GM23338 (cell line): ENCODE measurements around the gene EXOC3L4. TPM values are rescaled to one million over a fixed set of nuclear protein-coding genes. Genes with fewer than 3 reads are reported as not detected.

Source experiments
- ATAC-seq: fragments of 200-7000 bp; cut with Tn5 transposase; 3 replicates; pipeline ENCODE4 v1.9.1; 2020
- DNase-seq: peaks from one replicate; pipeline ENCODE4 v3.0.0-alpha.2; 2015; ENCODE audit warnings: low spot score
- H2AFZ ChIP-seq: fragments of 200-600 bp; sonication (generic); 2 replicates; pipeline ENCODE4 v1.8.0; 2016; ENCODE audit warnings: antibody characterized with exemption, mild to moderate bottlenecking, moderate library complexity
- H3F3A ChIP-seq: fragments of 200-600 bp; sonication (generic); replicated peaks from 2 replicates; pipeline ENCODE4 v1.8.0; 2017; ENCODE audit warnings: antibody characterized with exemption, mixed run types, low read depth
- H3K27ac ChIP-seq: fragments of 200-600 bp; sonication (generic); 2 replicates; pipeline ENCODE4 v1.6.1; 2016; ENCODE audit warnings: low read depth
- H3K27me3 ChIP-seq: fragments of 200-600 bp; sonication (generic); 2 replicates; pipeline ENCODE4 v1.8.0; 2016; ENCODE audit warnings: mild to moderate bottlenecking, mixed run types, moderate library complexity; ENCODE audit not compliant: insufficient read depth
- H3K36me3 ChIP-seq: fragments of 200-600 bp; sonication (generic); 2 replicates; pipeline ENCODE4 v1.8.0; 2016; ENCODE audit warnings: mild to moderate bottlenecking; ENCODE audit not compliant: insufficient read depth
- H3K4me1 ChIP-seq: fragments of 200-600 bp; sonication (generic); 2 replicates; pipeline ENCODE4 v1.8.0; 2016; ENCODE audit warnings: mild to moderate bottlenecking, moderate library complexity; ENCODE audit not compliant: insufficient read depth
- H3K4me2 ChIP-seq: fragments of 200-600 bp; sonication (generic); 2 replicates; pipeline ENCODE4 v1.7.1; 2017; ENCODE audit warnings: mixed run types
- H3K4me3 ChIP-seq: fragments of 200-600 bp; sonication (generic); 2 replicates; pipeline ENCODE4 v1.6.1; 2016; ENCODE audit warnings: mixed run types
- H3K79me2 ChIP-seq: fragments of 200-600 bp; sonication (generic); replicated peaks from 2 replicates; pipeline ENCODE4 v1.8.0; 2017; ENCODE audit warnings: mild to moderate bottlenecking; ENCODE audit not compliant: insufficient read depth
- H3K9me2 ChIP-seq: fragments of 200-600 bp; sonication (generic); 2 replicates; pipeline ENCODE4 v1.8.0; 2017; ENCODE audit not compliant: insufficient read depth
- H4K20me1 ChIP-seq: fragments of 200-600 bp; sonication (generic); replicated peaks from 2 replicates; pipeline ENCODE4 v1.8.0; 2017; ENCODE audit warnings: mild to moderate bottlenecking; ENCODE audit not compliant: insufficient read depth
- H3K27ac Mint-ChIP-seq: 2 replicates; pipeline ENCODE4 v1.8.0; 2020; ENCODE audit warnings: inconsistent platforms, mild to moderate bottlenecking, moderate library complexity, mixed read lengths
- H3K27me3 Mint-ChIP-seq: 3 replicates; pipeline ENCODE4 v1.8.0; 2022; ENCODE audit warnings: low read depth, mild to moderate bottlenecking, moderate library complexity, mixed read lengths, inconsistent platforms; ENCODE audit not compliant: insufficient read depth, poor library complexity
- H3K36me3 Mint-ChIP-seq: 3 replicates; pipeline ENCODE4 v1.8.0; 2021; ENCODE audit warnings: low read depth, mild to moderate bottlenecking, inconsistent platforms, moderate library complexity, mixed read lengths
- H3K4me1 Mint-ChIP-seq: 3 replicates; pipeline ENCODE4 v1.8.0; 2020; ENCODE audit warnings: mild to moderate bottlenecking, inconsistent platforms, mixed read lengths
- H3K4me3 Mint-ChIP-seq: 3 replicates; pipeline ENCODE4 v1.8.0; 2021; ENCODE audit warnings: moderate library complexity, mild to moderate bottlenecking, inconsistent platforms, mixed read lengths
- H3K9me3 Mint-ChIP-seq: 3 replicates; pipeline ENCODE4 v1.8.0; 2020; ENCODE audit warnings: moderate library complexity, mild to moderate bottlenecking, inconsistent platforms, mixed read lengths
- CREB1 ChIP-seq: fragments of 250-450 bp; sonication (Bioruptor Pico); IDR thresholded peaks from 2 replicates; pipeline ENCODE4 v1.5.0; 2020; ENCODE audit warnings: low read depth, mild to moderate bottlenecking, moderate library complexity
- EZH2phosphoT487 ChIP-seq: fragments of 200-600 bp; sonication (generic); IDR thresholded peaks from one replicate; pipeline ENCODE4 v1.8.1; 2018; ENCODE audit warnings: antibody characterized with exemption; ENCODE audit not compliant: unreplicated experiment
- JUNB ChIP-seq: IDR thresholded peaks from one replicate; pipeline ENCODE4 v1.6.1; 2016; ENCODE audit warnings: antibody characterized with exemption; ENCODE audit not compliant: unreplicated experiment
- NANOG ChIP-seq: IDR thresholded peaks from 2 replicates; pipeline ENCODE4 v1.6.1; 2016; ENCODE audit warnings: antibody characterized with exemption, borderline replicate concordance
- ZNF331 ChIP-seq: fragments of 250-450 bp; sonication (Bioruptor Pico); IDR thresholded peaks from 2 replicates; pipeline ENCODE4 v1.5.0; 2020; ENCODE audit warnings: low read depth, mild to moderate bottlenecking, moderate library complexity
- polyA plus RNA-seq: library from polyadenylated mRNA; unstranded; fragments of >200 nt; fragmentation: Nextera tagmentation; extraction: Ambion mirVana; gene quantifications from 2 replicates; pipeline ENCODE4 v1.2.1, GENCODE V29; 2016
- total RNA-seq: library from RNA; depleted of rRNA; stranded (reverse); fragments of >200 nt; shearing (Covaris generic); gene quantifications from 2 replicates; pipeline ENCODE4 v1.2.3, GENCODE V29; 2014
- TF ChIP-seq, protein P1 (sequence below), 2 experiments: fragments of 200-600 bp in 1 of 2; sonication (generic) in 1 of 2; conservative IDR thresholded peaks; 2 replicates each; pipeline versions ENCODE4 v1.5.1 to v1.6.1; 2016 to 2017; ENCODE audit warnings: antibody characterized with exemption in 2 of 2, low read depth in 2 of 2, mild to moderate bottlenecking in 2 of 2, moderate library complexity in 1 of 2
- TF ChIP-seq, protein P2 (sequence below): fragments of 250-450 bp; sonication (Bioruptor Pico); IDR thresholded peaks from 2 replicates; pipeline ENCODE4 v1.5.0; 2020; ENCODE audit warnings: mild to moderate bottlenecking, moderate library complexity

The EXOC3L4 gene
- total and polyA plus RNA-seq, 2 experiments from 2014 or later = not detected

DNA sequence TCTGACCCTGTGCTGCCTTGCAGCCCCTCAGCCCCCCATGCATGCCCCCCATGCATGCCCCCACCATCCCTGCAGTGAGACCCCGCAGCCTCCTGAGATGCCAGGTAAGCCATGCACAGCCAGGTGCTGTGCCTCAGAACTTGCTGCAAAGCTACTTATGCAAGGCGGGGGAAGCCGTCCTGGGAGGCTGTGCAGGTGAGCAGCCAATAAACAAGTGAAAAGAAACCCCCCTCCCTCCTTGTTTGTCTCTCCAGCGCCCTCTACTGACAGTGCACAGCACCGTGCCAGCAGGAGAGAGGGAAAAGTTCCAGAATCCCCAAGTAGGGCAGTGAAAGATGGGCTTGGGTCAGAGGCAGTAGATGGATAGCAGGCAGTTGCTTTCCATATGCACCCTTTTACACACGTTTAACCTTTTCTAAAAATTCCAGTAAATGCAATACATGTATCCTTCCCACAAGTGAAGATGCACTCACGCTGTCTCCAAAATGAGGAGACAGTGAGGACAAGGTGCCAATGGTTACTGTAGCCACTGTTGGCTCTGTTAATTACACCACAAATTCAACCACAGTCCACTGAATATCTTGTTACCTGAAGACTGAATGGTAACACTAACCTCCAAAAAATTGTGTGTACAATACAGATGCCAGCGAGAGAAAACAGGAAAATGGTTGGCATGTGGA, 46.7 kb downstream of the EXOC3L4 start:
- Mint-ChIP-seq H3K4me3 (no peak overlapping the region), H3K4me1 (peaks cover 38% of the 10 kb centered on the region), H3K36me3 (no peaks in the 10 kb centered on the region), H3K27ac (no peak overlapping the region), H3K9me3 (no peaks in the 10 kb centered on the region; the same call in 2 of the 3 replicates), H3K27me3 (peaks cover 21% of the 10 kb centered on the region)
- Histone ChIP-seq H3K79me2 (no peaks in the 10 kb centered on the region), H3K4me3 (no peak overlapping the region), H3K4me1 (peaks cover 16% of the 10 kb centered on the region), H3K36me3 (no peaks in the 10 kb centered on the region), H3F3A (0 out of 2 replicates have a peak, but pooled peaks cover 2% of the 10 kb centered on the region), H3K27me3 (peaks cover 32% of the 10 kb centered on the region), H3K27ac (no peak overlapping the region), H2AFZ (no peak overlapping the region), H3K9me2 (no peaks in the 10 kb centered on the region), H4K20me1 (no peaks in the 10 kb centered on the region), H3K4me2 (no peak overlapping the region)
- DNase-seq (peak; percentile 97), ATAC-seq (peak; percentile 47)
- TF ChIP-seq, protein P1, sequence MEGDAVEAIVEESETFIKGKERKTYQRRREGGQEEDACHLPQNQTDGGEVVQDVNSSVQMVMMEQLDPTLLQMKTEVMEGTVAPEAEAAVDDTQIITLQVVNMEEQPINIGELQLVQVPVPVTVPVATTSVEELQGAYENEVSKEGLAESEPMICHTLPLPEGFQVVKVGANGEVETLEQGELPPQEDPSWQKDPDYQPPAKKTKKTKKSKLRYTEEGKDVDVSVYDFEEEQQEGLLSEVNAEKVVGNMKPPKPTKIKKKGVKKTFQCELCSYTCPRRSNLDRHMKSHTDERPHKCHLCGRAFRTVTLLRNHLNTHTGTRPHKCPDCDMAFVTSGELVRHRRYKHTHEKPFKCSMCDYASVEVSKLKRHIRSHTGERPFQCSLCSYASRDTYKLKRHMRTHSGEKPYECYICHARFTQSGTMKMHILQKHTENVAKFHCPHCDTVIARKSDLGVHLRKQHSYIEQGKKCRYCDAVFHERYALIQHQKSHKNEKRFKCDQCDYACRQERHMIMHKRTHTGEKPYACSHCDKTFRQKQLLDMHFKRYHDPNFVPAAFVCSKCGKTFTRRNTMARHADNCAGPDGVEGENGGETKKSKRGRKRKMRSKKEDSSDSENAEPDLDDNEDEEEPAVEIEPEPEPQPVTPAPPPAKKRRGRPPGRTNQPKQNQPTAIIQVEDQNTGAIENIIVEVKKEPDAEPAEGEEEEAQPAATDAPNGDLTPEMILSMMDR (conservative IDR thresholded peaks at IDR 0.05; ENCODE audit: low read depth in 2 of 2) = peak; percentile 90 to 94
- TF ChIP-seq ZNF331 (CRISPR knock-in tag) (no peak), CREB1 (CRISPR knock-in tag) (peak; percentile 42; the same call in 1 of the 2 replicates), JUNB (no peak)

DNA sequence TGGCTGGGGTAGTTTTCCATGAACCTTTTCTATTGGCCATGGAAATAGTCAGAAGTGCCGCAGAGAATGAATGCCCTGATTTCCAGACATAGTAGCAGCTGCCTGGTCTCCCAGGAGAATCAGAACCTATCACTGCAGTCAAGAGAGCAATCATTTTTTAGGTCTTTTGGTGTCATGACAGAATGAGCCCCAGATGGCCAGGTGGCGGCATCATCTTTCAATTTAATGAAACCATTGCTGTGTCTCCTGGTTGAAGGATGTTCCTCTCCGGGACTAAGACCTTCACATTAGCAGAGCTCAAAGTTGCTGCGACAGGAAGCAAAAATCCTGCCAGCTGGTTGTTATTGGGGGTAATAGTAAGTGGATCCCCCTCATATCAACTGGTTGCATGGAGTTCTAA, 47.5 kb downstream of the EXOC3L4 start:
- Histone ChIP-seq H3K36me3 (no peaks in the 10 kb centered on the region), H2AFZ (no peak overlapping the region), H3K27ac (no peak overlapping the region), H3K9me2 (no peaks in the 10 kb centered on the region), H3K4me1 (peaks cover 15% of the 10 kb centered on the region), H3K79me2 (no peaks in the 10 kb centered on the region), H3F3A (no peaks in the 10 kb centered on the region), H3K4me3 (no peak overlapping the region), H3K4me2 (no peak overlapping the region), H3K27me3 (peaks cover 32% of the 10 kb centered on the region), H4K20me1 (no peaks in the 10 kb centered on the region)
- no peak for TF ChIP-seq EZH2phosphoT487
- TF ChIP-seq NANOG = no peak
- TF ChIP-seq, protein P1 (conservative IDR thresholded peaks at IDR 0.05; ENCODE audit: low read depth in 2 of 2) = no peak; a peak in 1 of 4 replicates
- TF ChIP-seq ZNF331 (CRISPR knock-in tag) = no peak
- TF ChIP-seq, protein P2, sequence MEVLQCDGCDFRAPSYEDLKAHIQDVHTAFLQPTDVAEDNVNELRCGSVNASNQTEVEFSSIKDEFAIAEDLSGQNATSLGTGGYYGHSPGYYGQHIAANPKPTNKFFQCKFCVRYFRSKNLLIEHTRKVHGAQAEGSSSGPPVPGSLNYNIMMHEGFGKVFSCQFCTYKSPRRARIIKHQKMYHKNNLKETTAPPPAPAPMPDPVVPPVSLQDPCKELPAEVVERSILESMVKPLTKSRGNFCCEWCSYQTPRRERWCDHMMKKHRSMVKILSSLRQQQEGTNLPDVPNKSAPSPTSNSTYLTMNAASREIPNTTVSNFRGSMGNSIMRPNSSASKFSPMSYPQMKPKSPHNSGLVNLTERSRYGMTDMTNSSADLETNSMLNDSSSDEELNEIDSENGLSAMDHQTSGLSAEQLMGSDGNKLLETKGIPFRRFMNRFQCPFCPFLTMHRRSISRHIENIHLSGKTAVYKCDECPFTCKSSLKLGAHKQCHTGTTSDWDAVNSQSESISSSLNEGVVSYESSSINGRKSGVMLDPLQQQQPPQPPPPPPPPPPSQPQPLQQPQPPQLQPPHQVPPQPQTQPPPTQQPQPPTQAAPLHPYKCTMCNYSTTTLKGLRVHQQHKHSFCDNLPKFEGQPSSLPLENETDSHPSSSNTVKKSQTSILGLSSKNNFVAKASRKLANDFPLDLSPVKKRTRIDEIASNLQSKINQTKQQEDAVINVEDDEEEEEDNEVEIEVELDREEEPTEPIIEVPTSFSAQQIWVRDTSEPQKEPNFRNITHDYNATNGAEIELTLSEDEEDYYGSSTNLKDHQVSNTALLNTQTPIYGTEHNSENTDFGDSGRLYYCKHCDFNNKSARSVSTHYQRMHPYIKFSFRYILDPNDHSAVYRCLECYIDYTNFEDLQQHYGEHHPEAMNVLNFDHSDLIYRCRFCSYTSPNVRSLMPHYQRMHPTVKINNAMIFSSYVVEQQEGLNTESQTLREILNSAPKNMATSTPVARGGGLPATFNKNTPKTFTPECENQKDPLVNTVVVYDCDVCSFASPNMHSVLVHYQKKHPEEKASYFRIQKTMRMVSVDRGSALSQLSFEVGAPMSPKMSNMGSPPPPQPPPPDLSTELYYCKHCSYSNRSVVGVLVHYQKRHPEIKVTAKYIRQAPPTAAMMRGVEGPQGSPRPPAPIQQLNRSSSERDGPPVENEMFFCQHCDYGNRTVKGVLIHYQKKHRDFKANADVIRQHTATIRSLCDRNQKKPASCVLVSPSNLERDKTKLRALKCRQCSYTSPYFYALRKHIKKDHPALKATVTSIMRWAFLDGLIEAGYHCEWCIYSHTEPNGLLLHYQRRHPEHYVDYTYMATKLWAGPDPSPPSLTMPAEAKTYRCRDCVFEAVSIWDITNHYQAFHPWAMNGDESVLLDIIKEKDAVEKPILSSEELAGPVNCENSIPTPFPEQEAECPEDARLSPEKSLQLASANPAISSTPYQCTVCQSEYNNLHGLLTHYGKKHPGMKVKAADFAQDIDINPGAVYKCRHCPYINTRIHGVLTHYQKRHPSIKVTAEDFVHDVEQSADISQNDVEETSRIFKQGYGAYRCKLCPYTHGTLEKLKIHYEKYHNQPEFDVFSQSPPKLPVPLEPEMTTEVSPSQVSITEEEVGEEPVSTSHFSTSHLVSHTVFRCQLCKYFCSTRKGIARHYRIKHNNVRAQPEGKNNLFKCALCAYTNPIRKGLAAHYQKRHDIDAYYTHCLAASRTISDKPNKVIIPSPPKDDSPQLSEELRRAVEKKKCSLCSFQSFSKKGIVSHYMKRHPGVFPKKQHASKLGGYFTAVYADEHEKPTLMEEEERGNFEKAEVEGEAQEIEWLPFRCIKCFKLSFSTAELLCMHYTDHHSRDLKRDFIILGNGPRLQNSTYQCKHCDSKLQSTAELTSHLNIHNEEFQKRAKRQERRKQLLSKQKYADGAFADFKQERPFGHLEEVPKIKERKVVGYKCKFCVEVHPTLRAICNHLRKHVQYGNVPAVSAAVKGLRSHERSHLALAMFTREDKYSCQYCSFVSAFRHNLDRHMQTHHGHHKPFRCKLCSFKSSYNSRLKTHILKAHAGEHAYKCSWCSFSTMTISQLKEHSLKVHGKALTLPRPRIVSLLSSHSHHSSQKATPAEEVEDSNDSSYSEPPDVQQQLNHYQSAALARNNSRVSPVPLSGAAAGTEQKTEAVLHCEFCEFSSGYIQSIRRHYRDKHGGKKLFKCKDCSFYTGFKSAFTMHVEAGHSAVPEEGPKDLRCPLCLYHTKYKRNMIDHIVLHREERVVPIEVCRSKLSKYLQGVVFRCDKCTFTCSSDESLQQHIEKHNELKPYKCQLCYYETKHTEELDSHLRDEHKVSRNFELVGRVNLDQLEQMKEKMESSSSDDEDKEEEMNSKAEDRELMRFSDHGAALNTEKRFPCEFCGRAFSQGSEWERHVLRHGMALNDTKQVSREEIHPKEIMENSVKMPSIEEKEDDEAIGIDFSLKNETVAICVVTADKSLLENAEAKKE (CRISPR knock-in tag) = no peak
- TF ChIP-seq JUNB = no peak
- TF ChIP-seq CREB1 (CRISPR knock-in tag) = no peak
- no peak overlapping the region for H3K4me3 Mint-ChIP-seq
- H3K4me1 Mint-ChIP-seq = peaks cover 33% of the 10 kb centered on the region
- DNase-seq (no peak), ATAC-seq (no peak)
- H3K27ac Mint-ChIP-seq = no peak overlapping the region
- peaks cover 18% of the 10 kb centered on the region for H3K27me3 Mint-ChIP-seq
- no peaks in the 10 kb centered on the region; the same call in 2 of the 3 replicates for H3K9me3 Mint-ChIP-seq
- no peaks in the 10 kb centered on the region for H3K36me3 Mint-ChIP-seq
